Activated T-helper 17 cell treated with anti-CD3 and anti-CD28 coated beads, Interleukin-2, amount 50 U/mL, for 72 hours (primary cell): ENCODE measurements around the gene OSBPL5. TPM values are rescaled to one million over a fixed set of nuclear protein-coding genes. Genes with fewer than 3 reads are reported as not detected.
A peak's percentile ranks its signal among the peaks of the same experiment; 100 is the strongest.

Source experiments
- ATAC-seq: fragments of 150-1000 bp; cut with Tn5 transposase; replicated peaks from 2 replicates; pipeline ENCODE4 v1.10.0; 2021; ENCODE audit warnings: mild to moderate bottlenecking, moderate library complexity
- H3K27ac Mint-ChIP-seq: one replicate; pipeline ENCODE4 v1.8.0; 2022; ENCODE audit warnings: mixed read lengths
- H3K27me3 Mint-ChIP-seq: one replicate; pipeline ENCODE4 v1.8.0; 2022; ENCODE audit warnings: mixed read lengths
- H3K36me3 Mint-ChIP-seq: one replicate; pipeline ENCODE4 v1.8.0; 2022; ENCODE audit warnings: low read depth, mild to moderate bottlenecking, mixed read lengths
- H3K4me1 Mint-ChIP-seq: one replicate; pipeline ENCODE4 v1.8.0; 2022; ENCODE audit warnings: mixed read lengths
- H3K4me3 Mint-ChIP-seq: one replicate; pipeline ENCODE4 v1.8.0; 2022; ENCODE audit warnings: mild to moderate bottlenecking, mixed read lengths
- H3K9me3 Mint-ChIP-seq: one replicate; pipeline ENCODE4 v1.8.0; 2022; ENCODE audit warnings: mixed read lengths
- total RNA-seq, 2 donors: library from RNA; stranded (reverse); gene quantifications; one replicate each; pipeline ENCODE4 v1.2.3, GENCODE V29; 2022

Gene OSBPL5
- total RNA-seq, 2 donors from 2014 or later = 3.3 to 5.3 TPM

DNA sequence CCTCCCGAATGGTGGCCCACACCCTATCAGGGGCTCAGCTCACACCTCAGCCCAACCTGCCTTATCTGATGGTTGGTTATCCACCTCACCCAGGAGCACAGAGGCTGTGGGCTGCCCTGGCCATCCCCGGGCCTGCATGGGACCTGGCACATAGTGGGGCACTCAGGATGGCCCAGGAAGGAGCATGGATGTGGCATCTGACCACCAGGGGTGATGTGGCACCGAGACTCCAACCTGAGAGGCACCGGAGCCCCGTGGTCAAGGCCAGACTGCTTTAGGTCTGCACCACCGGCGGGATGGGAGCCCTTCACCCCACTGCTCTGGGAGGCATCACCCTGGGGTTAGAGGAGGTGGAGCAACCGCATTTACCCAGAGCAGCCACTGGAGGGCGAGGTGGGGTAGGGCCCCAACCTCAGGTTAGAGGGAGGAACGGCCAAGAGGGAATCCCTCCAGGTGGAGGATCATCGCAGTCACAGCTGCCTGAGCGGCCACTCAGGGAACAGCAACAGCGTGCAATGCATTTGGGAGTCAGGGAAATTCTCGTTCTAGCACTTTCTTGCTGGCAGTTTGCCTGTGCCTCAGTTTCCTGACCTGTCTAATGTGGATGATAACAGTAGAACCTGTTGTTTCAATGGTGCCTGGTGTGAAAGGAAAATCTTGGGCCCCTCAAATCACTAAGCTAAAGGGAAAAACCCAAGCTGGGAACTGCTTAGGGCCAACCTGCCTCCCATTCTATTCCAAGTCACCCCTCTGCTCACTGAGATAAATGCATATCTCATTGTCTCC lies 55.0 kb downstream of the OSBPL5 start:
- no peaks in the 10 kb centered on the region for H3K36me3 Mint-ChIP-seq
- peak; percentile 83 for ATAC-seq
- no peak overlapping the region for H3K4me3 Mint-ChIP-seq
- H3K27me3 Mint-ChIP-seq = no peaks in the 10 kb centered on the region
- H3K9me3 Mint-ChIP-seq = peaks cover 5% of the 10 kb centered on the region
- no peaks in the 10 kb centered on the region for H3K4me1 Mint-ChIP-seq
- H3K27ac Mint-ChIP-seq = no peak overlapping the region

DNA sequence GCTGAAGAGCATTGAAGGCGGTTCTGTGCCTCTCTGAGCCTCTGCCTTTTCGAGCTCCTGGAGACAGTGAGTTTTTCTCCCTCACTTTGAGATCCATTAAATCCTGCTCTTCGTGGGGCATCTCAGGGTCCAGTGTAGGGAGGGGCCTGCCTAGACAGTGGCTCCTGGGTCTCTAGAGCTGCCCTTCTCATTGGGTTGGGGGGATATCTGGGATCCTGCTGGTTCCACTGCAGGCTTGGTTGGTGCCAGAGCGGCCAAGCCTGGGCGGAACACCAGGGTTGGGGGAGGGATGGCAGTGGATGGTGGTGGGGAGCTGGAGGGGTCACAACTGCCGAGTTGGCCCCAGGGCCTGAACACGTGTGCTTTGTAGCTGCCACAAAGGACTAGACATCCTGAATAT lies 55.7 kb downstream of the OSBPL5 start:
- Mint-ChIP-seq H3K4me1 (no peaks in the 10 kb centered on the region), H3K27ac (no peak overlapping the region), H3K36me3 (no peaks in the 10 kb centered on the region), H3K4me3 (no peak overlapping the region), H3K27me3 (no peaks in the 10 kb centered on the region), H3K9me3 (peaks cover 5% of the 10 kb centered on the region)
- no peak for ATAC-seq

DNA sequence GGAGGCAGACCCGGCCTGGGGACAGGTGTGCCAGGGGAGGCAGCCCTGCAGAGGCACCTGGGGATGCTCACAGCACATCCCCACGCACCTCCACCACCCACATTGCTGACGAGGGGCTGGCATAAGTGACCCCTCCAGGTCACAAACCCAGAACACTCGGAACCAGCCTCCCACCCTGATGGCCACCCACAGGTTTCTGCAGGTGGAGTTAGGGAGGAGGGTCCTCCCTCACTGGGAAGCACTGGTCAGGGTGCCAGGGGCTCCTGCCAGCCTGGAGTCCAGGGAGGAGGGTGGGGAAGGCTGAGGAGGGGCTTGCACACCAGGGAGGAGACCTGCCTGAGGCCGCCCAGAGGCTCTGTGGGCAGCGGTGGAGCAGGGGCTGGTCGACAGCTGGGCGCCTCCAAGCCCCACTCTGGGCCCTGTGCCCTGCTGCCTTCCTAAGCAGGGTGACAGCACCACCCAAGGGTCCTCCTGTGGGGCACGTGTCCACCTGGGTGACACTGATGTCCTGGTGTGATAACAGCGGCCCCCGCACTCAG lies 56.9 kb downstream of the OSBPL5 start:
- H3K9me3 Mint-ChIP-seq = no peaks in the 10 kb centered on the region
- H3K4me3 Mint-ChIP-seq = no peak overlapping the region
- H3K4me1 Mint-ChIP-seq = no peaks in the 10 kb centered on the region
- no peak overlapping the region for H3K27ac Mint-ChIP-seq
- no peaks in the 10 kb centered on the region for H3K36me3 Mint-ChIP-seq
- ATAC-seq = no peak
- no peaks in the 10 kb centered on the region for H3K27me3 Mint-ChIP-seq

DNA sequence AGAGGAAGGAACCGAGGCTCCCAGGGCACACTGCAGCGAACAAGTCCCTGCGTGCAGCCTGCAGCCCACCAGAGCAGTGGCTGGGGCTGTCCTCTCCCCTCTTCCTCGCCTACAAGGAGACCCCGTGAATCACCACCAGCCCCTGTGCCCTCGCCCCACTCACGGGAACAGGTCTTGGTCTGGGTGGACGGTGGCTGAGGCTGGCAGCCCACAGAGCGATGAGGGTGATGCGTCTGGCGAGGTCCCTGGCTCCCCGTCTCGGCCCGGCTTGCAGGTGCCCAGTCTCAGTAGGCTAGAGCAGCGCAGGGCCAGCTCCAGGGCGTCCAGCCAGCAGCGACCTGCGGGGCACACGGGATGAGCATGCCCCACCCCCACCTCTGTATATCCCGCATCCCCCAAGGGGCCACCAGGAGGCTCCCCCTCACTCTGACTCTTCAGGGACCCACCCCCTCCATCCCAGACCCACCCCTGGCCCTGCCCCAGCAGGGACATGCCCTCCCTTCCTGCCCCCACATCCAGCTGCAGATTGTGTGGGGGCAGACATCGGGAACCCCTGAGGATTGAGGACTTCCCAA lies 57.4 kb downstream of the OSBPL5 start:
- no peaks in the 10 kb centered on the region for H3K27me3 Mint-ChIP-seq
- H3K27ac Mint-ChIP-seq = no peak overlapping the region
- no peaks in the 10 kb centered on the region for H3K9me3 Mint-ChIP-seq
- no peak overlapping the region for H3K4me3 Mint-ChIP-seq
- H3K36me3 Mint-ChIP-seq = no peaks in the 10 kb centered on the region
- ATAC-seq = no peak
- no peaks in the 10 kb centered on the region for H3K4me1 Mint-ChIP-seq

DNA sequence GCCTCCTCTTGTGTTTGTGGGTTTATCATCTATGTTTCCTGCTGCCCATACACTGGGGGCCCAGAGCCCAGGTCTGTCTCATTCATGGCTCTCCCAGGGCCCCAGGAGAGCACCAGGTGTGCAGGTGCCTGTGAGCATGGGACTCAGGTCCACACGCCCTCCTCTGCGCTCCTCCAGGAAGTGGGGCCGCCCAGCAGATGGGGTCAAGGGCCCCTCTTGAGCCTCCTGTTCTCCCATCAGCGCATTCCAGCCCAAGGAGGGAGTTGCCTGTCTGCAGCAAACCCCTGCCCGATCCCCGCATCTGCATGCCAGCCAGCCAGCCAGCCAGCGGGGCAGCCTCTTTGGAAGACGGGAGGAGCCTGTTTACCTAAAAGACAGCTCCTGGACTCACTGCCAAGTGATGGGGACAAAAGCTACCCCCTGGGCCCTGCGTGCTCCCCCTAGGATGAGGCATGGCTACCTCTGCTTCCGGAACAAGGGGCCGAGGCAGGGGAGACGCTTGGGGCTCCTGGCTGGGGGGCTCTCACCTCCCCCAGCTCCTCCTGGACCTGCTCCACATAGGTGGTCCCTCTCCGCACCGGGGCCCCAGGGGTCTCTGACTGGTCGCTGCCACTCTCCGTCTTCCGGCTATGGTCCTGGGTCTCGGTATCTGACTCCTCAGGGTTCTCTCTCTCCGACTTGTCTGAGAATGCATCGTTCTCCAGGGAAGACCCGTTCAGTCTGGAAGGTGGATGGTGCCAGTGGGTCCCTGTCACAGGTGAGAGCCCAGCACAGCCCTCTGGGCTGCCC lies 58.2 kb downstream of the OSBPL5 start:
- no peak for ATAC-seq
- H3K36me3 Mint-ChIP-seq = no peaks in the 10 kb centered on the region
- no peaks in the 10 kb centered on the region for H3K27me3 Mint-ChIP-seq
- H3K27ac Mint-ChIP-seq = no peak overlapping the region
- no peaks in the 10 kb centered on the region for H3K4me1 Mint-ChIP-seq
- H3K4me3 Mint-ChIP-seq = no peak overlapping the region
- H3K9me3 Mint-ChIP-seq = no peaks in the 10 kb centered on the region

DNA sequence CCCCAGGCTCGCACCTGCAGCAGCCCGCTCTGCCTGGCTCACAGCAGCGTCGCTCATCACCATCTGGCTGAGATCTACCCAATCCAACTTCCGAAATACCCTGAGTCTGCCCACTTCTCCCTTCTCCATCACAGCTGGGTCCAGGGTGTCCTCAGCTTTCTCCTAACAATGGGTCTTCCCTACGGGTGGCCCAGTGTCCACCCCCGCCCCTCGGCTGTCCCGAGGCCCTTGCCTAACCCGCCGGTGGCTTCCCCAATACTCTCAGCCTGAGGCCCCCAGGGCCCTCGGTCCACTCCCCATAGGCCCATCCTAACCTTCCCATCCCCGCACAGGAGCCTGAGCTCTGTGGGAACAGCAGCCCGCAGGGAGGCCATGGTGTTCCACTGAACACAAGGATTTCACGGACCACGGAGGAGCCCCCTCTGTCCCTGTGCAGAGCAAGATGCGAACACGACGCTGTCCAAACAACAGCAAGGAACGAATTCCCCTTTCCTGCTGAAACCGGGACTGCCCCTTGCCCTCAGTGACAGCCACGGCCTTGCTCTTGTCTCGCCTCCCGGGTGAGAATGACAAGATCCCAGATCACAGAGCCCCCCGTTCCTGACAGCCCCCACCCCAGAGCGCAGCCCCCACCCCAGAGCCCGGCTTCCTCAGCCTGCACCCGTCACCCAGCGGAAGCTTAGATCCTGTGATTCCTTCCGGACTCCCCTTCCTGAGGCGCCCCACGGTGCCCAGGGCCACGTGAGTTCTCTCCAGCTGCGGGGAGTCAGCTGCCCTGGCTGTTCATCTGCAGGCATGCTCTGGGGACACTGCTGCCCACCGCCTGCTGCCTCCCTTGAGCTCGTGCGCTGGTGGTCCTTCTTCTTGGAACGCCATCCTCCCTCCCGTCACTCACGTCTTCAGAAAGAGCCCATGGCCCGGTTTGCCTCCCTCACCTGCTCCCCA lies 59.0 kb downstream of the OSBPL5 start:
- H3K27ac Mint-ChIP-seq = no peak overlapping the region
- H3K4me3 Mint-ChIP-seq = no peak overlapping the region
- H3K36me3 Mint-ChIP-seq = no peaks in the 10 kb centered on the region
- no peaks in the 10 kb centered on the region for H3K27me3 Mint-ChIP-seq
- ATAC-seq = no peak
- no peaks in the 10 kb centered on the region for H3K4me1 Mint-ChIP-seq
- H3K9me3 Mint-ChIP-seq = no peaks in the 10 kb centered on the region

DNA sequence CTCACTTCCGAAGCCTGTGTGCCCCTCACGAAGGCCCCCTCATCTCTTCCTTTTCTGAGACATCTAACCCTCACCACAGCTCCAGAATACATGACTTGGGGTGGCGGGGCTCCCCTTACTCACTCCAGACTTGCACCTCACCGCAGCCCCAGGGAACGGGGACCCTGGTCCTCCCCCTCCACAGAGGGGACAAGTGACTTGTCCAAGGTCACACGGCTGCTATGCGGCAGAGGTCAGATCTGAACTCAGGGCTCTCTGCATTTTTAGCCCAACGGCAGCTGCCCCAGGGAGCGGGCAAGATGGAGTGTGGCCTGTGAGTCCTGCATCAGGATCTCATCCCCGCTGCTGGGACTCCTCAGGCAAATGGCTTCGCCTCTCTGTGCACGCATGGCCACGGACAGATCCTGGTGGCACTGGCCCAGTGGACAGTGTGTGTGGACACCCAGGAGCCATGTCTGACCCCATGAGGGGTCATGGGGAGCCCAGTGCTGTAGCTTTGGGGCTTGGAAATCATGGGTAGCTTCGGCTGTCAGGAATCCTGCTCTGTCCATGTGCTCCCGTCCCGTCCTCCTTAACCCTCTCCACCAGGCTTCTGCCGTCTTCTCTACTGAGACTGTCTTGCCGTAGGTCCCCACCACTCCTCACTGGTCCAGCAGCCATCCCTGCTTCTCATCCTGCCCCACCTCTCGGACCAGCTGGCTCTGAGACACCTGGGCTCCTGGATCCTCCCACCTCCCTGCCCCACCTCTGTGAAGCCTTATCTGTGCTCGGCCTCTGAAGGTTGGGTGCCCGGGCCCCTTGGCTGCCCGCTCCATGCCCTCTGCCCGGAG lies 59.9 kb downstream of the OSBPL5 start:
- Mint-ChIP-seq H3K27ac (no peak overlapping the region), H3K4me1 (no peaks in the 10 kb centered on the region), H3K9me3 (no peaks in the 10 kb centered on the region), H3K4me3 (no peak overlapping the region), H3K27me3 (no peaks in the 10 kb centered on the region), H3K36me3 (no peaks in the 10 kb centered on the region)
- ATAC-seq = no peak

DNA sequence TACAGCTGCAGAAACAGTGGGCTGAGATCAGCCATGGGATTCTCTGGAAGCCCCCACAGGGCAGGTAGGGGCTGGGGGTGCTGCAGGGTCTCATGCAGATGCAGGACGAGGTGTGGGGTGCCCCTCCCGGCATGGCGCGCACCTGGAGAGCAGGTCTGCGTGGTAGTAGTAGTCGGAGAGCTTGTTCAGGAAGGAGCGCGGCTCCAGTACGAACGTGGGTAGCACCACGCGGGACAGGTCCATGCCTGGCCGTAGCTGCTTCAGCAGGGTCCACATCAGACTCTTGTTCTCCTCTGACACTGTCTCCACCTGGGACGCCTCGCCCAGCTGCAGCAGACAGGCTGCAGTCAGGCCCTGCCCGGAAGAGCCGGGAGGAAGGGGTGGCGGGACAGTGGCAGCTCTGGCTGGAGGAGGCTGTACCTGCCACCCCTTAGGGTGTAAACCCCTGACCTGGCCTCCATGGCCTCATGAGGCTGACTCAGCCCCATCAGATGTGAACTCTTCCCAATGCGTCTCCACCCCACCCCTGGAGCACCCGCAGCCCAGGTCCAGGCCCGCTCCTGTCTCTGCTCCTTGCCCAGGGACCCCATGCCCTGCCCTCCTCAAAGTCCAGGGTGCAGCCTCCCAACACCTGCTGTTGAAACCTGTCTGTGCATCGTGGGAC lies 60.9 kb downstream of the OSBPL5 start:
- Mint-ChIP-seq H3K9me3 (no peaks in the 10 kb centered on the region), H3K36me3 (no peaks in the 10 kb centered on the region), H3K27ac (no peak overlapping the region), H3K27me3 (no peaks in the 10 kb centered on the region), H3K4me1 (no peaks in the 10 kb centered on the region), H3K4me3 (no peak overlapping the region)
- ATAC-seq = no peak

DNA sequence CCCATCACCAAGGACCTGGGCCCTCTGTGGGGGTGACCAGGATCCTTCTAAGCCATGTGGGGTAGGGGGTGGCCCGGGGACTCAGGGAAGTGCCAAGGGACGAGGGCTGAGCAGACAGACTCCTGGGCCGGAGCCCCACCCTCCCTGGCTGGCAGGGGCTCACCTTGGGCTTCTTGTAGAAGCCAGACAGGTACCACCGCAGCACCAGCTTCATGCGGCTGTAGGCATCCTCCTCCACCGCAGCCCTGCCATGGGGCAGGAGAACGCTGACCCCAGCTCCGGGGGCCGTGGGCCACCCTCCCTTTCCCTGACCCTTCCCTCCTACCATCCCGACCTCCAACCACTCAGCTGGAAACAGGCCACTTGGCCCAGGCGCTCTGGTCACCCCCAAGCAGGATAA lies 62.0 kb downstream of the OSBPL5 start:
- H3K27me3 Mint-ChIP-seq = no peaks in the 10 kb centered on the region
- H3K27ac Mint-ChIP-seq = no peak overlapping the region
- H3K4me3 Mint-ChIP-seq = no peak overlapping the region
- H3K9me3 Mint-ChIP-seq = no peaks in the 10 kb centered on the region
- H3K4me1 Mint-ChIP-seq = no peaks in the 10 kb centered on the region
- no peaks in the 10 kb centered on the region for H3K36me3 Mint-ChIP-seq
- no peak for ATAC-seq

DNA sequence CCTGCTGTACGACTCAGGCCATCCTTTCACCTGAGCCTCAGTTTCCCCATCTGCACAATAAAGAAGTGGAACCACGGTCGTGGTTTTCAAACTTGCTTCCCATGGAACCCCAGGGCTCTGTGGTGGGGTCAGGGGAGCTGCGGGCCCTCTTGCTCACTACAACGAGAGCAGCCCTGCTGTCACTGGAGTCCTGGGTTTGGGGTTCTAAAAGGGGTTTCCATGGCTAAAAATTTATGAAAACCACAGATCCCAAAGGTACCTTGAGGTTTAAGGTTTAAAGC lies 62.5 kb downstream of the OSBPL5 start:
- H3K4me1 Mint-ChIP-seq = no peaks in the 10 kb centered on the region
- no peak overlapping the region for H3K4me3 Mint-ChIP-seq
- H3K36me3 Mint-ChIP-seq = no peaks in the 10 kb centered on the region
- no peaks in the 10 kb centered on the region for H3K27me3 Mint-ChIP-seq
- no peak for ATAC-seq
- H3K9me3 Mint-ChIP-seq = no peaks in the 10 kb centered on the region
- no peak overlapping the region for H3K27ac Mint-ChIP-seq

DNA sequence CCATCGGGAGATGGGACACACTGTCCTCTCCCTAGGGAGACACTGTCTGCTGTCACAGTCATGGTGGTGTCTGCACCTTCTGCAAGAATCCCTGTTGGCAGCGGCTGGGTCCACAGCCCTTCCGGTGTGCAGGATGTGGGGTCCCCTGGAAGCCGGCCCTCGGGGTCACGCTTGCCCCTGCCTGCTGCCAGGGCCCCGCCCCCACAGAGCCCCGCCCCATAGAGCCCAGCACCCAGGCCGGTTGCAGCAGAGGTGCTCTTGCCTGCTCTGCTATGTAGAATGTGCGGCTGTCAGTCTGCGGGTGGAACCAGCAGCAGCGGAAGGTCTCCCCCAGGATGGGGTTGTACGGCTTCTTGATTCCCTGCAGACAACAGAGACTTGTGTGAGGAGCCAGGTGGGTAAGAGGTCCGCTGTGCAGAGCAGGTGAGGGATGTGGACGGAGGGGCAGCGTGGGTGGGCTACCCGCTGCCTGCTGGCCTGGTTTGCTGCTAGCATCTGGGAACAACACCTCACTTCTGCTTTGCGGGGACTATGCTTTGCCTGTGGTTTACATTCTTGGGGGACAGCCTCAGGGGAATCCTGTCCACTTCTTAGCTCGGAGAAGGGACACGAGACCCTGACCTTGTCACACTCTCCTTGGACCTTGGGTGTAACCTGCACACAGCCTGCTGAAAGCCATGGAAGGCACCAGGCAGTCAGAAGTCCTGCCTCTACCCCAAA lies 63.0 kb downstream of the OSBPL5 start:
- Mint-ChIP-seq H3K4me3 (no peak overlapping the region), H3K36me3 (no peaks in the 10 kb centered on the region), H3K4me1 (no peaks in the 10 kb centered on the region), H3K27ac (no peak overlapping the region), H3K9me3 (no peaks in the 10 kb centered on the region), H3K27me3 (no peaks in the 10 kb centered on the region)
- ATAC-seq = no peak

DNA sequence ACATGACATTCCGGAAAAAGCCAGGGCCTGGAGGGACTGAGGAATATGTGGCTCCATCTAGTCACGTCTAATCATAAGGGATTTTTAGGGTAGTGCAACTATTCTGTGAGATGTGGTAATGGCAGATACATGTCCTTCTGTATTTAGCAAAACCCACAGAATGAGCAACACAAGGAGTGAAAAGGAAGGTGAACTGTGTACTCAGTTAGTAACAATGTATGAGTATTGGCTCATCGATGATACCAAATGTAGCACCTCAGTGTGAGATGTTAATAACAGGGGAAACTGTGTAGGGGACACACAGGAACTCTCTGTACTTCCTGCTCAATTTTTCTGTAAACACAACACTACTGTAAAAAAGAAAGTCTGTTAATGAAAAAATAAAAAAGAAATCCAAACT lies 65.9 kb downstream of the OSBPL5 start:
- no peak for ATAC-seq
- Mint-ChIP-seq H3K27me3 (peaks cover 4% of the 10 kb centered on the region), H3K27ac (no peak overlapping the region), H3K4me1 (no peaks in the 10 kb centered on the region), H3K9me3 (no peaks in the 10 kb centered on the region), H3K36me3 (no peaks in the 10 kb centered on the region), H3K4me3 (no peak overlapping the region)
